Brain microvascular endothelial cell (primary cell): ENCODE results near the gene SHISA6.

ENCODE experiments used
- DNase-seq: peaks from one replicate; pipeline ENCODE4 v3.0.0-alpha.2; 2020
- H3K27ac ChIP-seq: fragments of 250-450 bp; sonication (Bioruptor Pico); 2 replicates; pipeline ENCODE4 v1.5.1; 2020; ENCODE audit warnings: mild to moderate bottlenecking, moderate library complexity
- H3K27me3 ChIP-seq: fragments of 250-450 bp; sonication (Bioruptor Pico); replicated peaks from 2 replicates; pipeline ENCODE4 v1.5.1; 2020; ENCODE audit warnings: mild to moderate bottlenecking
- H3K36me3 ChIP-seq: fragments of 250-450 bp; sonication (Bioruptor Pico); replicated peaks from 2 replicates; pipeline ENCODE4 v1.5.1; 2020; ENCODE audit warnings: mild to moderate bottlenecking
- H3K4me3 ChIP-seq: 2 replicates; pipeline ENCODE4 v1.5.1; 2011; ENCODE audit warnings: low read depth, mild to moderate bottlenecking, control low read depth, low read length, moderate library complexity
- in situ Hi-C: cut with HindIII; loops from 2 replicates; pipeline ENCODE4 v1.10.0; 2017; ENCODE audit warnings: low sequenced_read_pairs, low pct_ligation_motif_present
- TF ChIP-seq, protein P1 (sequence below): IDR thresholded peaks from 2 replicates; pipeline ENCODE4 v1.5.1; 2011; ENCODE audit warnings: low read depth, mild to moderate bottlenecking, moderate library complexity, low read length, control low read depth, inconsistent platforms; ENCODE audit errors: missing control alignments

SHISA6 gene

DNA sequence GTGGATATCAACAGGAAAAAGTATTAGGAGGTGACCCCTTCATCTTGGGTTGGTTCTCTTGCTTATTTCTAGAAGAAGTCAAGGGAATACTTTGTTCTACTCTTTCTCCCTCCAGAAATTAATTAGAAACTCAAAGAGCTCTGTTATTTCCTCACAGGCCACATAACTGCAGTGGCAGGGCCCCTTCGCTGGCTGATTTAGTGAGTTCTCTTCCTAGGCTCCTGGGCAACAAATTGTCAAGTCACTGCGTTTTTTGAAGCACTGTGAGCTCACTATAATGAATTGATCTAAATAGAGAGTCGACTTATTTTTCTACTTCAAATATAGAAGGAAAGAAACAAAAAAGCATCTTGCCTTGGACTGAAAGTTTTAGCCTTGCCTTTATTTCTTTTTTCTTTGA is 4.8 kb downstream of the SHISA6 start:
- Histone ChIP-seq H3K27me3 (peaks cover 5% of the 10 kb centered on the region), H3K36me3 (no peaks in the 10 kb centered on the region), H3K4me3 (no peak overlapping the region), H3K27ac (no peak overlapping the region)
- DNase-seq = no peak
- in situ Hi-C loops = no loop called here
- TF ChIP-seq, protein P1, sequence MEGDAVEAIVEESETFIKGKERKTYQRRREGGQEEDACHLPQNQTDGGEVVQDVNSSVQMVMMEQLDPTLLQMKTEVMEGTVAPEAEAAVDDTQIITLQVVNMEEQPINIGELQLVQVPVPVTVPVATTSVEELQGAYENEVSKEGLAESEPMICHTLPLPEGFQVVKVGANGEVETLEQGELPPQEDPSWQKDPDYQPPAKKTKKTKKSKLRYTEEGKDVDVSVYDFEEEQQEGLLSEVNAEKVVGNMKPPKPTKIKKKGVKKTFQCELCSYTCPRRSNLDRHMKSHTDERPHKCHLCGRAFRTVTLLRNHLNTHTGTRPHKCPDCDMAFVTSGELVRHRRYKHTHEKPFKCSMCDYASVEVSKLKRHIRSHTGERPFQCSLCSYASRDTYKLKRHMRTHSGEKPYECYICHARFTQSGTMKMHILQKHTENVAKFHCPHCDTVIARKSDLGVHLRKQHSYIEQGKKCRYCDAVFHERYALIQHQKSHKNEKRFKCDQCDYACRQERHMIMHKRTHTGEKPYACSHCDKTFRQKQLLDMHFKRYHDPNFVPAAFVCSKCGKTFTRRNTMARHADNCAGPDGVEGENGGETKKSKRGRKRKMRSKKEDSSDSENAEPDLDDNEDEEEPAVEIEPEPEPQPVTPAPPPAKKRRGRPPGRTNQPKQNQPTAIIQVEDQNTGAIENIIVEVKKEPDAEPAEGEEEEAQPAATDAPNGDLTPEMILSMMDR = no peak

DNA sequence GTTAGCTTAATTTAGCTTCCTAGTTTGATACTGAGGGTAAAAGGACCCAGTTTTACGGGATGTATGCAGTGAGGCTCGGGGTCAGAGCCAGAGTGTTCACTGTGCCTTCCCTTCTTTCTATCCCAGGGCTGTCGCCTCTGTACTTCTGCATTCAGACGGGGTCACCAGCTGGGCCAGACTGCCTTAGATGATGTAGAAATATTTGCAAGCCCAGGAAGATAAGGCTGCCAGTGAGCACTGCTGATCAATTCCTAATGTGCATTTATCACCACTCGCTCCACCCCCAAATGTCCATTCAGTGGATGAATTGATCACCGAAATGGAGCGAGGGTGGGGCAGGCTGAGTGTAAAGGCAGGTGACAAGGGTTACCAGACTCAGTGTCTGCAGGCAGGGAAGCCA is 9.1 kb downstream of the SHISA6 start:
- Histone ChIP-seq H3K4me3 (no peak overlapping the region), H3K36me3 (no peaks in the 10 kb centered on the region), H3K27me3 (no peaks in the 10 kb centered on the region), H3K27ac (no peak overlapping the region)
- TF ChIP-seq, protein P1 = no peak
- DNase-seq = no peak
- in situ Hi-C loops = no loop called here

DNA sequence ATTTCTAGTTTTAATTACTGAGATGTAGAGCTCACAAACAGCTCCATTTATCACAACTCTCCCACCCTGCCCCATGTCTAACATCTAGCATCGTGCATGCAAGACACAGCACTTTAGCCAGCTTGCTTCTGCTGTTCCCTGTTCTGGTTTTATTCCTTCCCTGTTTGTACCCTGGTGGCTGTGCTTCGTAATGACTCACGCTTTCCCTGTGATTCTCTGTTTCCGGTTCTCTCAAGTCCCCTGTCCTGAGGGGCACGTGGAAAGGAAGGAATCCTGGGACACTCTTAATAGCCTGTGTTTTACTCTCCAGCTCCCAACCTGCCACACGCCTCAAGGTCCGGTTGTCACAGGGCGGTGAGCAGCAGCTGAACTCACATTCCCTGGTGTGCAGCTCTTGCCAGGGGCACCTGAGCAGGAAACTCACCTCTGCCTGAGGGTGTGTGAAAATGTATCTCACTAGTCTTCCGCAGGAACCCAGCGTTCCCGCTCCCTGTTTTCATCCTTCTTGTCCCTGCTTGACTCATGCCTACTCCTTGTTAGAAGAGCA is 10.6 kb downstream of the SHISA6 start:
- Histone ChIP-seq H3K27me3 (no peaks in the 10 kb centered on the region), H3K36me3 (no peaks in the 10 kb centered on the region), H3K4me3 (no peak overlapping the region), H3K27ac (no peak overlapping the region)
- in situ Hi-C loops = no loop called here
- DNase-seq = no peak
- TF ChIP-seq, protein P1 = no peak

DNA sequence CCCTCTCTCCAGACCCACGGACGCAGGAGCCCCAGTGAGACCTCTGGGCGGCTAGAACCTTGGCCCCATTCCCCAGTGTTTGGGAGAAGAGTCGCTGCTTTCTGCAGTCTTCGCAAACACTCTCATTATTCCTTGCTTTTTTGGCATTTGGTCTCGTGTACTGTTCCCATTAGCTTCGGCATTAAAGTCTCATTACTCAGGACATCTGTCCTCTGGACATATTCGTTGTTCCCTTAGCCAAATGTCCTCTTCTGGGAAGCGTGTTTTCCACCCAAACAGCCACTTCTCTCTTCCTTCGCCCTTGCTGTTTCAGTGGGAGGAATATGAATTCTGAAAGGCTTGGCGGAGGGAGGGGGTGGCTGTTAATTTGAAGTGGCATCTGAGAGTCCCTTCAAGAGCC is 11.1 kb downstream of the SHISA6 start:
- Histone ChIP-seq H3K4me3 (no peak overlapping the region), H3K36me3 (no peaks in the 10 kb centered on the region), H3K27me3 (no peaks in the 10 kb centered on the region), H3K27ac (no peak overlapping the region)
- TF ChIP-seq, protein P1 = no peak
- no peak for DNase-seq
- in situ Hi-C loops = no loop called here

DNA sequence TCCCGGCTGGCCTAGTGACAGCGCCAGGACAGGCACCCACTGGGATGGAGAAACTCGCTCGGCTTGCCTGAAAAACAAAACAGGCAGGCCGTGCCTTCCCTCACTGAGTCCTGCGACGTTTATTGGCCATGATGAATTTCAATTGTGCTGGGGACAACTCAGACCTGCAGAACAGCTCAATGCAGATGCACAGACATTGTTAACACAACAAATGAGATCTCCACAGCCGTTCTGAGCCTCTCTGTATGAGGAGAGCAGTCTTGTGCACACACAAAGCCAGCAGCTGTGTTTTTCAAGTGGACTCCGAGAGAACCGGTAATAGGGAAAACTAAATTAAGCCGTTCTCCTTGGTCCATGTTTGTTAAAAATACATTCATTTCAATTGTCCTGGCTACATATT is 15.9 kb downstream of the SHISA6 start:
- Histone ChIP-seq H3K27me3 (no peaks in the 10 kb centered on the region), H3K4me3 (no peak overlapping the region), H3K27ac (no peak overlapping the region), H3K36me3 (no peaks in the 10 kb centered on the region)
- DNase-seq = no peak
- in situ Hi-C loops = no loop called here
- TF ChIP-seq, protein P1 = no peak

DNA sequence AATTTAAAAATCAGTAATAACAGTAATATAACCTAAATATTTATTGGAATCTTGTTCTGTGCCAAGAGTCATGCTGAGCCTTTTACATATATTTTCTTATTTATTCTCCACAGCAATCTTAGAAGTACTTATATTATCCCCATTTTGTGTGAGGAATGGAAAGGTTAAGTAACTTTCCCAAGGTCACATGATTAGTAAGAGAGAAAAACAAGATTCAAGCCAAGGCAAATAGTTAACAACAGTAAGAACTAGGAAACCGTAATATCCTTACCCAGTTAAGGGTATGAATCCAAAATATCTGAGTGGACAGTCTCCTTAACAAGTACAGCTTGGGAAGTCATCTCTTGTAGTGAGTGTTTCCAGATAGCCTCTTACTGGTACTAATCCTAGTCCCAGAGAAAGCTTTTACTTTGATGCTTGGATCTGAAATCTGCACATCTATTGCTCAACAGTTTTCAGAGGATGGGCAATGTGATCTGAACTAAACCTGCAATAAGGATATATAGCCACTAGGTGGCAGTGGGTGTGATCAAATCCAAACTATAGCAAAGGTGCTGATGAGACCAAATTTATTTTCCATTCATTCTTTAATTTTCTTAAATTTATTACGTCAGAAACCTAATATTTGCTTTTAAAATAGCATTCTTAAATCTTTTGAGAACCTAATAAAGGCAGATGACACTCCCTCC is 23.3 kb downstream of the SHISA6 start:
- in situ Hi-C loops = no loop called here
- TF ChIP-seq, protein P1 = peak; percentile 6
- no peak overlapping the region for H3K27ac ChIP-seq
- no peak overlapping the region for H3K4me3 ChIP-seq
- H3K36me3 ChIP-seq = no peaks in the 10 kb centered on the region
- no peak for DNase-seq
- no peaks in the 10 kb centered on the region for H3K27me3 ChIP-seq
